GM18508 (cell line): ENCODE data around the gene DMRTA2.

Experiments
- ATAC-seq: cut with Tn5 transposase; IDR thresholded peaks from one replicate; pipeline ENCODE4 v1.9.1; 2021; ENCODE audit warnings: moderate number of reproducible peaks; ENCODE audit not compliant: insufficient read depth, unreplicated experiment

DMRTA2 gene

DNA sequence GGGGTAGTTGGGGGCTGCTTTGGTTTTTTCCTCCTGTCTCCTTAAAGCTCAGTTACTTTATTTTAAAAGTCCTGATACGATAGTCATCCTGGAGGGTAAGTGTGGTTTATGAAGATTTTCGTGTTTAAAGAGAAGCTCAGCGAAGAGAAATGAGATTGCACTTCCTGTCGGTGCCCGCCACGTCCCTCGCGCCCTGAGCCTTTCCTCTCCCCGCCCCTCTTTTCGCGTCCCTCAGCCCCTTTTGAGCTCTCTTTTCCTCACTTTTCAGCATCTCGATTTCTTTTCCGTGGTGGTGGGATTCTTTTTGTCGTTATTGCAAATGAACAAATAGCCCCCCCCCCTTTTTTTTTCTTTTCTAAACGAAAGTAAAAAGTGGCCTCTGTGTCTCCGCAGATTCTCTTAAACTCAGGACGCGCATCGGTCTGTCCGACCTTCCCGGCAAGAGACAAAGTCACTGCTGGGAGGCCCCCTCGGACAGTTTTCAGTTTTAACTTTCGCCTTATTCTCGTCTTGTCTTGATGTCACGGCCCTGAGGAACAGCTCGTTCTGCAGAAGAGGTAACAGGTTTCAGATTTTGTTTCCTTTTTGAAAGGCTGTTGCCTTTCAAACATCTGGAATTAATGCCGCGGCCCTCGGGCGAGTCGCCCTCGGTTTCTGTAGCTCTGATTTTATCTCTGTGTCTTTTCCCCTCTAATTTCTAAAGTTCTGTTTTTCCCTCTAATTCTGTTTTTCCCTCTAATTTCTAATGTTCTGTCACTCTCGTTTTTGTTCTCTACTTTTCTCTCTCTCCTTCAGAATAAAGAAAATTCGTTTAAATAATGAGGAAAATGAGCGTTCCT, 1.0 kb upstream of the DMRTA2 start:
- ATAC-seq, result no peak

DNA sequence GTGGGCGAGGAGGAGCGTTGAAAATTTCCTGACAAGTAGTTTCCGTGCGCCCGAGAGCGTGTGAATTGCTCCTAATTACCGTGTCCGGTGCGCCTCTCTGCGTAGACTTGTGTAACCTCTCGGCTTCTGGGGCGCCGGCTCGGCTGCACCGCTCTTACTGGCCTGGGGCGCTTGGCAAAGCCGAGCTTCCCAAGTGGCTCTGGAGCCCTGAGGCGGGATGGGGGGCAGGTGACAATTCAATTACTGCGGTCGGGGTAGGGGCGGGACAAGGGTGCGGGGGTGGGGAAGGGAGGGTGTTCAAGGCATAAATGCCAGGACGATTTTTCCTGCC, 392 bp upstream of the DMRTA2 start:
- no peak for ATAC-seq

DNA sequence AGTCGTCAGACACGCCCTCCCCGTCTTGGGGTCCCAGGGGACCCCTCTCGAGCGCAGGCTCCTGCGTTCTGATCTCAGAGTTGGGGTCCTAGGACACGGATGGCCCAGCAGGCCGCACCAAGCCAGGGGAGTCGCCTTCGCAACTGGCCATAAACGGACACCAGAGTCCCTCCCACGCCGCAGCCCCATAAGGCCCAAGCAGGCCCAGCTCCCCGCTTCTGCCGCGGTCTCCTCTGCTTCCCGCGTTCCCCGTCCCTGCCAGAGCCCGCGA, 633 bp downstream of the DMRTA2 start:
- no peak for ATAC-seq

DNA sequence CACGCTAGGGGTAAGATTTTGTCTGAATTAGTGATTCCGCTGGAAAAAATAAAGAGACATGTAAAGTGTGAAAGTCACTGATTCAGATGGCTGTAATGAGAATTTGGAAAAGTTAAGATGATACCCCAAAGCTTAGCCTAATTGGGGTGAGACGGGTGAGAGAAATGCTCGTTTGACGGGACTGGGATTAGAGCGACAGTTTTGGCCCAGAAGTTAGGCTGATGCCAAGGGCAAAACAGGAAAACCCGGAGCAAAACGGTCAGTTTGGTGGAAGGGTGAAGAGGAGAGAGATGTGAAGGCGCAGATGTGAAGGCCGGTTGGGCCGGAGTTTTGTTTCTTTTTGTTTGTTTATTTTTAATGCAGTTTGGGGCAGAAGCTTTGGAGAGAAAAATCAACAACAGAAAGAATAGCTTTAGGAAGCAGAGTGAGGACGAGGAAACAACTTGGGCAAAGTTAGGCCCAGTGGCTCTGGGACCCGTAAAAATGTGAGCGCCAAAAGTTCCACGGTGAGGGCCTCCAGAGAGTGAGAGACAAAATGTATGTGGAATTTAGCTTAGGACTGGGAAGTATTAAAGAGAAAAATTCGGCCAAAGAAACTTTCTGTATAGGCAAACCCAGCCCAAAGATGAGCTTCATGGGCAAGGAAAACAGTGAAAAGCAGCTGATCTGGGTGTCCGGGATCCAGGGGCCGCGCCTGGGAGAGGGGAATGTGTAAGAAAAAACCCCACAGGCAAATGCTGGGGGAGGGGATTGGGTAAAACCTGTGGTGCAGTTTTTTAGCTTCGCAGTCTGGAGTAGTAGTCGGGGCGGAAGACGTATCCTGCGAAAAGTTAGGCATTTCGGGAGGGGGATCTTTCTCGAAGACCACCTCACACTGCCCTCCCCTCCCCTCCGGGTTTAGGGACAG, 1.2 kb downstream of the DMRTA2 start:
- ATAC-seq, result no peak

DNA sequence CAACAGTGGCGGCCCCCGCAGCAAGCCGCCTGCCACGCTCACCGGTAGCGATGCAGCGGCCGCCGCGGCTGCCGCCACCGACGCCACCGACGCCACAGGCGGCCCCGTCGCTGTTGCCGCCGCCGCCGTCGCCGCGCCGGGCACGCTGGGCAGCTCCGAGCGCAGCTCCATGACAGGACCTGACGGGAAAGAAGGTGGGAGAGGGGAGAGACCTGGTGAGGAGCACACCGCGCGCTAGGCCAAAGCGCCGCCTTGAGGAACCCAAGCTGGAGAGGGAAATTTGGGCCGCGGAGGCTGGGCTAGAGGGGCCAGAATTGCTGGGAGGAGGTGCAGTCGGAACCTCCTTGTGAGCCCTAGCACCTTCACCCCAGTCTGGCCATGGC, 1.9 kb downstream of the DMRTA2 start:
- ATAC-seq, result no peak

DNA sequence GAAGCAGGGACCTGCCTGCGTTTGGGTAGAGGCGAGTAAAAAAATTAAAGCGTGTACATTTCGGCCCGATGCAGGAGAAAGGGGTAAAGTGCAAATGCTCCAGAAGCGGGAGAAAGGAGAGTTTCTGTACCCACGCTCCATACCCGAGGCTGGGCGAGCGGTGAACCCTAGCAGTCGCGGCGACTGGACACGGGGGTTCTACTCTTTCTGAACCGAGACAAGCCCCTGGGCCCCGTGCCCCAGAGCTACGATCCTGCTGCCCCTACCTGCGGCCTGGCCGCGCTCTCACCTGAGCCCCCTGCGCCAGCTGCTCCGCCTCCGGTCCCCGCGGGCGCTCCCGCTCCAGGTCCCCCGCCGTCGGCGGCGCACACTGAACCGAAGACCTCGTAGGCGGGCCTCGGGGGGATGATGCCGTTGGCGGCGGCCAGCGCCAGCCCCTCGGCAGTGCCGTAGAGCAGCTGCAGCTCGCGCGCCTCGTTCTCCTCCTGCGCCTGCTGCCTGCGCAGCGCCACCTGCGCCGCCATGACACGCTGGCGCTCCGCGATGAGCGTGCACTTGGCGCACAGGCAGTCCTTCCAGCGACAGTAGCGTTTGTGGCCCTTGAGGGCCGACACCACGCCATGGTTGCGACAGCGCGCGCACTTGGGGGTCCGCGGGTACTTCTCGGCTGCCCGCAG, 2.4 kb downstream of the DMRTA2 start:
- no peak for ATAC-seq

DNA sequence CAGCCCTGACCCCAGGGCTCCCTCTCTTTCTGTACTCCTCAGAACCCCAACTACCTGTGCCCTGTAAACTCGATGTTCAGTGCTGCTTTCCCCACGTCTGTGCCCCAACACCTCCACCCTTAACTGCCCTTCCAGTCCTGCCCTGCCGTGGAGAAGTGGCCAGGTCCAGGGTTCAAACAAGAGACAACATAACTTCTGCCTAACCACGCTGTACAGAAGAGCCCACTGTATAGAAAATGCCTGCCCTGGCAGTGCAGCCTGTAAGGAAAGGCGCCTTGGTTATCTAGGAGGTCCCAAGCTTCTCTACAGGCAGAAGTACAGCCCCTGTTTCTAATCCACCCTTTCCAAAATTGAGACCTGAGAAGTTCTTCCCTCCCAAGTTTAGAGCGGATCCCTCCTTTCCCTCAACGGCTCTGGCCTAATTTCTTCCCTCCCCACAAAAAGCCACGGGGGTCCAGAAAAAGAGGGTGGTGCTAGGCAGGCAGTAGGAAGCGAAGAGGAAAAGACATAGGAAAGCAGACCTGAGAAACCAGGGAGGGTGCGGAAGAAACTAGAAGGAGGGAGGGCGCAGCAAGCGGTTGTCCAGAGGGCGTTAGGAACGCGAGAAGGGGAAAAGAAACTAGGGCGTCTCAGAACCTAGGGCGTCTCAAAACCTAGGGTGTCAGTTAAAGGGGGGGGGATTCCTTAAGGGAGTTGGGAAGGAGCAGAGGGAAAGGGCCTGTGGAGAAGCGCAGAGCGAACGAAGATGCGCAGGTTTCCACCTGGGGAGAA, 3.2 kb downstream of the DMRTA2 start:
- no peak for ATAC-seq

DNA sequence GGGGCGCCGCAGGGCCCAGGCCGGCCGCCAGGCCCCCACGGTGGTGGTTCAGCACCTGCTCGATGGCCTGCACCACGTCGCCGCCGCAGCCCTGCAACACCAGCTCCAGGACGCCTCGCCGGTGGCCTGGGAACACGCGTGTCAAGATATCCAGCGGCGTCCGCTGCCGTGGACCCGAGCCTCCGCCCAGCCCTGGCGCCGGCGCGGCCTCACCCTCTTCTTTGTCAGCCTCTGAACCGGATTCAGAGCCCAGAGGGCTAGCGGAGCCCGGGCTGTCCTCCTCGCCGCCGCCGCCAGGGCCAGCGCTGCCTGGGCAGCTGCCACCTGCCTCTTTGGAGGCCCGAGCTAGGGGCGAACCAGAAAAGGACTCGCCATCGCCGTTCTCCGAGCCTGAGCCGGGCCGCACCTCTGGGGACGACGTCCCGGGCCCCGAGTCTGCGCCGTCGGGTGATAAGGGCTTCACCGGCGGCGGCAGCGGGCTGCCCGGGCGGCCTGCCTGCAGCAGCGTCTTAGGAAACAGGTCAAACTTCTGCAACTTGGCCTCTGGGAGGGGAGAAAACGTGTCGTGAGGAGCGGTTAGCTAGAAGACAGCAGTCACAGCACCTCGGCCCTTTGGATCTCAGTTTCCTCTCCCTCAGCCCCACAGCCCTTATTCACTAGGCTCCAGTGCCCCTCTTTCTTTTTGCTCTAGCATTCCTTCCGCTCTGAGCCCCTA, 3.9 kb downstream of the DMRTA2 start:
- ATAC-seq, result no peak

DNA sequence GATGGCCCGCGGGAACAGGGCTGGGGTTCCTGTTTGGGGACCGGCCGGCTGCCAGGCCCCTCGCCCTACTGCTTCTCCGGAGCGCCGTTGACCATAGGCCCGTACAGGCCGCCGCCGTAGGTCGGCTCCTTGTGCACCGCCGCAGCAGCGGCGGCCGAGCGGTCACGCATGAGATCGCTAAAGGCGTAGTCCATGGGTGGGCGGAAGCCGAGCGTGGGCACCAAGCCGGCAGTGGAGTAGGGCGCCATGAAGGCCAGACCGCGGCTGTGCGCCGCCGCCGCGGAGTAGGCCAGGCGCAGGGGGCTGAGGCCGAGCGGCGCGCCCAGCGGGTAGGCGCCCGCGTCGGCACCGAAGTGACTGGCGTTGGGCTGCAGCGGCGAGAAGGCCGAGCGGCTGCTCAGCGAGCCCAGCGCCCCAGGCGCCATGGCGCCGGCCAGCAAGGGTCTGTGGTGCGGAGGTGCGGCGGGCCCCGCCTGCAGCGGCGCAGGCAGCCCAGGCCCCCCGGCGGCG, 4.6 kb downstream of the DMRTA2 start:
- ATAC-seq, result no peak

DNA sequence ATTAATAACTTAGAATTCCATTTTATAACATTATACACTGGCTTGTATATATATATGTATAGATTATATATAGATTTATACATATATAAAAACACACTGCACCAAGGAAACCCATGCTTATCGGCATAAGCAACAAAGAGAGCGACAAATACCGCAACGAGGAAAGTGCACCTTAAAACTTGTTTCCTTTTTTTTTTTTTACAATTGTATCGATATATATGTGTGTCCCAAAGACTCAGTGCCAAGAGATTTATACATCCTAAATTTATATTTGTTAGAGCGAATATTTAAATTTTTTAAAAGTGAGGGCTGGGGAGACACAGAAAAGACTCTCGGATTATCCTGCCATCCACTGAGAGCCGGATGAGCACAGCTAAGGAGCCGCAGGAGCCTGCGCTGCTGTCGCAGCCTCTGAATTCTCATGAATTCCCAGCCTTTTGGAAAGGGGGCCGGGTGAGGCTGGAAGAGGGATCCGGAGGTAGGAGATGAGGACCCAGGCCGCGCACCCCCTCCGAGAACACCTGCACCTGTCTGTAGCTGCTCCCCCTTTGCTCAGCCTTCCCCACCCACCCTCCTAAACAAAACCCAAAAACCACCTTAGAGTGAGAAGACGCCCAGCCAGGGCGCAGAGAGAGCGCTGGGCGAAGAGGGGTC, 5.2 kb downstream of the DMRTA2 start:
- no peak for ATAC-seq

DNA sequence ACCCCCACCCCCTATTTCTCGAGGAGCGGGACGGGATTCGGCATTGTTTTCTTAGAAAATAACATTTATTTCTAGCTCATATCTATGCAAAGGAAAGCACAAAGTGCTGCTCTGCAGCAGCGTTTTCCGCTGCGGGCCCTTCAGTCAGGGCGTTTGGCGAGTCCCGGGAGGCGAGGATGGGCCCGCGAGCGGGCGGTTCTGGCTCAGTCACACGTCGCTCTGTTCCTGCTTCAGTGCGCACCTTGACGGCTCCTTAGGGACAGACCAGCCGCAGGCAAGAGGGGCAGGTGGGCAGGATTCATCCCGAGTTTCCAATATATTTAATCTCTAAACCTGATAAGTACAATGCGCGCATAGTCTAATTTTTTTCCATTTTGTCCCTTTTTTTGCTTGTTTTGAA, 5.7 kb downstream of the DMRTA2 start:
- no peak for ATAC-seq

DNA sequence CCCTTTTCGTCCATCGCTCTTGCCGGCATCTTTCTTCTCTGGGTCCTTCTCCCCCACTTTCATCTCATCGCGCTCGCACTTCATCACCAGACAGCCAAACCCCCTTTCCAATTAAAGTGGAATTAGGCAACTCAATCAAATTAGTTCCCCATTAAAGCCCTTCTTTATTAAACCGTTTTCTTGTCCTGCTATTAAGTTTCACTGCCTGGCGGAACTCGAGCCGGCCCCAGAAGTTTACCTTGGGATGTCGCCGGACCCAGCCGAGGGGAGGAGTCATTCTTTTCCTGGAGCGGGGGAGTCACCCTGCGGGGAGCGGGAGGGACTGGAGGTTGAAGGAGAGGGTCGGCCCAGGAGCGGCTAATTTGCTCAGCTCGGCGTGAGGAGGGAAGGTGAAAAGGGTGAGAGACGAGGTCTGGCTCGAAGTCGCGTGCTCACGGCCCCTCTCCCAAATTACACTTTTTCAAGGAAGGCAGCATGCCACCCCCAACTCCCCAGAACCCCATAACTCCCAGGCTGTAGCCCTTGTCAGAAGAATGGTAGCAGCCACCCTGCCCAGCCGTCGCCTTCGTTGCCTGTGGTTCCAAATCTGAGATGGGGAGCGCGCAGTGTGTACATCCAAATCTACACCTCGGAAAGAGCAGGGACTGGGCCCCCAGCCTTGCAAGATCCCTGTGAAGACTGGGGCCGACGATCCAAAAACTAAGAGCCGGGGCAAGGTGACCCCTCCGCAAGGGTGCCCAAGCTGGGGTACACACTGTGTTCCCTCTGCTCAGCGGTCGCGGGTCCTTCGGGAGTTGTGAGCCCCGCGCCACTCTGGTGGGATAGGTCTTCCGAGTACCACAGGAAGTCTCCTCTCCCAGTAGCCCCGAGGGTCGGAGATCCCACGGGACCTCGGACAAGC, 6.4 kb downstream of the DMRTA2 start:
- no peak for ATAC-seq

DNA sequence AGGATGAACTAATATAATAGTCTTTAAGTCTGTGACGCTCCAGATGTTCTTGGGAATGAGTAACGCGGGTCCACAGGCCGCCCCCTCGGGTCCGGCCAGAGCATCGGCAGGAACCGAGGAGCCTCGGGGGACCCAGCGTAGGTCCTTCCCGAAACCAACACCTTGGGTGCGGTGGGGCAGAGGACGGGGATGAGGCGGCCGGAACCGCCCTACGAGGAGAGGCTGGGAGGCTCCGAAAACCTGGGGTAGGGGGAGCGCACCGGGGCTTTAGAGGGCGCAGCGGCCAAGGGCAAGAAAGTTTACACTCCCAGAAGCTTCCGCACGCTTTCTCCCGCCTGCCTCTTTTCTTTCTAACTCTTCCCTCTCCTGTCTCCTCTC, 7.1 kb downstream of the DMRTA2 start:
- ATAC-seq, result no peak

DNA sequence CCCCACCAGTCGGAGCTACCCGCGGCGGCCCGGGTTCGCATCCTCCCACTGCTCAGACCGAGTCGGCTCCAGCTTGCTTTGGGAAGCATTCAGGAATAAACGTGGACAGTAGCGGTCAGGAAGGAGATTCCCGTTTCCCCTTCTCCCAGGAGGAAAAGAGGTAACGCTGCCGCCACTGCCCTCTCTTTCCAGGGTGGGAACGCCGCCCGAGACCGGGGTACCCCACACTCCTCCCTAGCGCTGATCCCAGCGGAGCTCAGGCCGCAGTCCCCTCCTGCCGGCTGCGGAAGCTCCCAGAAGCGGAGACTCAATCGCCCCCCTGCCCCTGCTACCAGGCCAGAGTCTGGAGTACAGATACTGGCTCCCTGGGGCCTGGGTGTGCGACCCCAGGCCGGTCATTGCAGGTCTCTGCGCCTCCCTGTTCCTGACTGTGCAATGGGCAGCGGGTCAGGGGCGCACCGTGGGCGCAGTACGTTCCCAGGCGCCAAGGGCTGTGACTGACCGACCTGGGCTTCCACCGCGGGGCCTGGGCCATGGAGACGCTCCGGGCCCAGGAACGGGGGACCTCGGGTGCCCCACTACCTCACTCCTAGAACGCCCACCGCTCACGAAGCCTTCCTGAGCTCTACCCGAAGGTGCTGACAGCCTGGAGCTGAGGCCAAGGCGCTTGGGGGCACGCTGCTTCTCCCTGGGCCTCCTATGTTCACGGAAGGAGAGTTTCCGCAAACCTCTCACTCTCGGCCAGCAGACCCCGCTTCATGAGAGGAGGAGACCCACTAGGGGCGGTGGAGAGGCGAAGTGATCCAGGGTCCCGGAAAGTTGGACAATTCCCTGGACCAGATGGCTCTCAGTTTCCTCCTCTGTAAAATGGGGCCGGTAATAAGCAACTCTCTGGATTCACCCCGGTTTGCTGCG, 7.8 kb downstream of the DMRTA2 start:
- ATAC-seq, result no peak

DNA sequence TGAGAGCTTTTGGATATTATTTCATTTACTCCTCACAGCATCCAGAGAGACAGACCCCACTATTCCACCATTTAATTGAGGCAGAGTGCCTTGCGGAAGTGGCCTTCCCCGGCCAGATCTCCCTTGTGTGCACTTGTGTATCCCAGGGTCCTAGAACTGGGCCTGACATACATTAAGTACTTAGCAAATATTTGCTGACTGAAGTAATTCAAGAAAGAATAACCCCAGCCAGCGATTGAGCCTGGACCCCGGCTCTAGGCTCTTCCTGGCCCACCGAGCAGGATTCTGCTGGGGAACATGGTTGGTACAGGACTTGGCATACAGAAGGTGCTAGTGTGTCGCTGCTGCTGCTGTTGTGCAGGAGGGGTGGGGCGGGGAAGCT, 8.4 kb downstream of the DMRTA2 start:
- no peak for ATAC-seq

DNA sequence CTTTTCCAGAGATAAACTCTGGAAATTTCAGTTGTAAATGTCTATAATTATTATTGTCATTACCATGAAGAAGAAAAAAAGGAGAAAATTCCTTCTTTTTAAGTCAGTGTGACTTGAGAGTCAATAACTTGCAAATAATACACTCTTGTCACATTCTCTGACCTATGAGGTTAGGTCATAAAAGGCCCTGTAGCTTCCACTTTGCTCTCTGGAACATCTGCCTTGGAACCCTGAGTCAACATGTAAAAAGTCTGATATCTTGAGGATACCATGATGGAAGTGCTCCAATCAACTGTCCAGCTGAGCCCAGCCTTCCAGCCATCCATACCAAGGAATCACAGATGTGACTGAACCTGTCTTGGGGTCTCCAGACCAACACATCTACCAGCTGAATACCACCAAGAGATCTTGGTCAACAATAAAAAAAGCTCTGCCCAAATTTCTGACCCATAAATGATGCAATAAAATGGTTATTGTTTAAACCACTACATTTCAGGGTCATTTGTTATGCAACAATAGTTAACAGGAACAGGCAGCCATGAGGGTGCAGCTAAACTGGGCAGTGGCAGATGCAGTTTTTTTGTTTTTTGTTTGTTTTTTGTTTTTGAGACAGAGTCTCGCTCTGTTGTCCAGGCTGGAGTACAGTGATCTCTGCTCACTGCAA, 10.3 kb downstream of the DMRTA2 start:
- ATAC-seq, result no peak

DNA sequence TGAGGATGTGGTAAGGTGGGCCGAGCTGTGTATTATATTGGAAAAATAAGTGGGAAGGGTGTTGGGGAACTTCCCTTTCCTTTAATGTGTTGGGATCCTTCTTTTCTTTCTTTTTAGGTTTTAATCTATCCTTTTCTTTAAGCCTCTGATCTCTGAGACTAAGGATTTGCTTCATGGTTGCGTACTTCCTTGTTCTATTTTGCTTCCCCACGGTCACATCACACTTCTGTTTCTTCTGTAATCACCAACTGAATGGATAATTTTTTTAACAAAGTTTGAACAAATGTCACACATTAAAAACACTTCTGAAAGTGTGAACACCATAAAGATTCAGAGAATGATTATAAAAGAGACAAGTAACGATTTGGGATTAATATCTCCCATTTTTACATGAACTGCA, 17.4 kb downstream of the DMRTA2 start:
- ATAC-seq, result no peak
